HepG2 (cell line): ENCODE results near the gene TBC1D20. TPM values are rescaled to one million over a fixed set of nuclear protein-coding genes. Genes with fewer than 3 reads are reported as not detected.

Source experiments
- CHD4 ChIP-seq: fragments of 200-600 bp; sonication (generic); IDR thresholded peaks from 2 replicates; pipeline ENCODE4 v1.7.0; 2017; ENCODE audit warnings: mild to moderate bottlenecking, low read length, borderline replicate concordance
- GATA4 ChIP-seq: sonication (generic); IDR thresholded peaks from 2 replicates; pipeline ENCODE4 v1.6.1; 2016; ENCODE audit warnings: antibody characterized with exemption, low read depth, borderline replicate concordance
- KDM6A ChIP-seq: IDR thresholded peaks from 2 replicates; pipeline ENCODE4 v1.6.1; 2016; ENCODE audit warnings: low read depth
- MED8 ChIP-seq: sonication (generic); formaldehyde crosslinking; IDR thresholded peaks from 2 replicates; pipeline ENCODE4 v1.8.1; 2023; ENCODE audit warnings: mild to moderate bottlenecking, missing genetic modification reagents; ENCODE audit not compliant: insufficient replicate concordance
- NBN ChIP-seq: fragments of 450-650 bp; conservative IDR thresholded peaks from 2 replicates; pipeline ENCODE4 v1.6.1; 2017
- NKX3-1 ChIP-seq: sonication (generic); formaldehyde crosslinking; IDR thresholded peaks from 2 replicates; pipeline ENCODE4 v1.5.0; 2020; ENCODE audit warnings: missing genetic modification reagents
- NR2F2 ChIP-seq: IDR thresholded peaks from 2 replicates; pipeline ENCODE4 v1.6.1; 2012; ENCODE audit warnings: low read depth, inconsistent platforms, borderline replicate concordance
- NR2F6 ChIP-seq, 2 experiments: IDR thresholded peaks; 2 replicates each; pipeline ENCODE4 v1.6.1; 2016; ENCODE audit warnings: antibody characterized with exemption in 1 of 2, mild to moderate bottlenecking in 1 of 2
- RBAK ChIP-seq: sonication (generic); formaldehyde crosslinking; IDR thresholded peaks from 2 replicates; pipeline ENCODE4 v1.5.1; 2020; ENCODE audit warnings: mild to moderate bottlenecking, missing genetic modification reagents
- RORA ChIP-seq: sonication (generic); formaldehyde crosslinking; IDR thresholded peaks from 2 replicates; pipeline ENCODE4 v1.5.0; 2020; ENCODE audit warnings: mild to moderate bottlenecking, missing genetic modification reagents, moderate library complexity
- SIN3A ChIP-seq: IDR thresholded peaks from 2 replicates; pipeline ENCODE4 v1.6.1; 2011; ENCODE audit warnings: low read depth, mild to moderate bottlenecking, control low read depth, low read length, borderline replicate concordance
- SRSF1 ChIP-seq: fragments of 200-400 bp; formaldehyde crosslinking; optimal IDR thresholded peaks from 2 replicates; pipeline ENCODE3; 2017; ENCODE audit warnings: mild to moderate bottlenecking, low read depth, low read length, moderate library complexity
- ZKSCAN5 ChIP-seq: sonication (generic); formaldehyde crosslinking; IDR thresholded peaks from 2 replicates; pipeline ENCODE4 v1.5.1; 2020; ENCODE audit warnings: mild to moderate bottlenecking, missing genetic modification reagents
- ZNF12 ChIP-seq: sonication (generic); formaldehyde crosslinking; IDR thresholded peaks from 2 replicates; pipeline ENCODE4 v1.5.0; 2020; ENCODE audit warnings: missing genetic modification reagents
- ZNF33B ChIP-seq: sonication (generic); formaldehyde crosslinking; IDR thresholded peaks from 2 replicates; pipeline ENCODE4 v1.5.1; 2020; ENCODE audit warnings: mild to moderate bottlenecking, missing genetic modification reagents
- ZNF343 ChIP-seq: sonication (generic); formaldehyde crosslinking; IDR thresholded peaks from 2 replicates; pipeline ENCODE4 v1.4.0; 2020; ENCODE audit warnings: mild to moderate bottlenecking, missing genetic modification reagents
- ZNF558 ChIP-seq: sonication (generic); formaldehyde crosslinking; IDR thresholded peaks from 2 replicates; pipeline ENCODE4 v1.9.0; 2022; ENCODE audit warnings: mild to moderate bottlenecking, missing genetic modification reagents, borderline replicate concordance
- ZNF629 ChIP-seq: sonication (generic); formaldehyde crosslinking; conservative IDR thresholded peaks from 2 replicates; pipeline ENCODE4 v1.5.0; 2020; ENCODE audit warnings: missing genetic modification reagents
- ZNF775 ChIP-seq: sonication (generic); formaldehyde crosslinking; IDR thresholded peaks from 2 replicates; pipeline ENCODE4 v1.4.0; 2020; ENCODE audit warnings: missing genetic modification reagents, mild to moderate bottlenecking, moderate library complexity, borderline replicate concordance
- polyA plus RNA-seq, 8 experiments: library from polyadenylated mRNA; depleted of rRNA in 3 of 8; stranded (reverse) in 7 of 8; unstranded in 1 of 8; fragments of >200 nt; fragmentation: Illumina TruSeq in 4 of 8; extraction: Trizol in 4 of 8; gene quantifications; 2 replicates each; pipeline versions ENCODE4 v1.2.1 to v1.2.3, GENCODE V29; 2011 to 2016; ENCODE audit warnings: low read depth in 4 of 8, missing spikeins in 1 of 8, mixed read lengths in 1 of 8; ENCODE audit not compliant: insufficient read depth in 1 of 8
- total RNA-seq, 5 experiments: library from RNA; depleted of rRNA; stranded (reverse); fragments of >200 nt; fragmentation: Illumina TruSeq; extraction: Trizol; gene quantifications; 2 replicates each; pipeline ENCODE4 v1.2.3, GENCODE V29; 2016; ENCODE audit warnings: low read depth in 1 of 5
- TF ChIP-seq, protein P1 (sequence below): IDR thresholded peaks from 2 replicates; pipeline ENCODE4 v1.6.1; 2012; ENCODE audit warnings: inconsistent platforms
- TF ChIP-seq, protein P2 (sequence below): sonication (generic); formaldehyde crosslinking; IDR thresholded peaks from 2 replicates; pipeline ENCODE4 v1.8.1; 2023; ENCODE audit warnings: mild to moderate bottlenecking, missing genetic modification reagents
- TF ChIP-seq, protein P3 (sequence below): sonication (generic); formaldehyde crosslinking; IDR thresholded peaks from 2 replicates; pipeline ENCODE4 v1.8.1; 2023; ENCODE audit warnings: mild to moderate bottlenecking, missing genetic modification reagents
- TF ChIP-seq, protein P4 (sequence below): fragments of 450-650 bp; IDR thresholded peaks from 2 replicates; pipeline ENCODE4 v1.6.1; 2017; ENCODE audit warnings: mild to moderate bottlenecking
- TF ChIP-seq, protein P5 (sequence below): sonication (generic); formaldehyde crosslinking; IDR thresholded peaks from 2 replicates; pipeline ENCODE4 v1.4.0; 2020; ENCODE audit warnings: missing genetic modification reagents; ENCODE audit errors: not compliant biosample characterization

Gene TBC1D20
- total and polyA plus RNA-seq, 2 of the 13 experiments (the other 11 are each of a cell fraction or from before 2014, with no cell fraction given): 36.6 to 47.1 TPM

DNA sequence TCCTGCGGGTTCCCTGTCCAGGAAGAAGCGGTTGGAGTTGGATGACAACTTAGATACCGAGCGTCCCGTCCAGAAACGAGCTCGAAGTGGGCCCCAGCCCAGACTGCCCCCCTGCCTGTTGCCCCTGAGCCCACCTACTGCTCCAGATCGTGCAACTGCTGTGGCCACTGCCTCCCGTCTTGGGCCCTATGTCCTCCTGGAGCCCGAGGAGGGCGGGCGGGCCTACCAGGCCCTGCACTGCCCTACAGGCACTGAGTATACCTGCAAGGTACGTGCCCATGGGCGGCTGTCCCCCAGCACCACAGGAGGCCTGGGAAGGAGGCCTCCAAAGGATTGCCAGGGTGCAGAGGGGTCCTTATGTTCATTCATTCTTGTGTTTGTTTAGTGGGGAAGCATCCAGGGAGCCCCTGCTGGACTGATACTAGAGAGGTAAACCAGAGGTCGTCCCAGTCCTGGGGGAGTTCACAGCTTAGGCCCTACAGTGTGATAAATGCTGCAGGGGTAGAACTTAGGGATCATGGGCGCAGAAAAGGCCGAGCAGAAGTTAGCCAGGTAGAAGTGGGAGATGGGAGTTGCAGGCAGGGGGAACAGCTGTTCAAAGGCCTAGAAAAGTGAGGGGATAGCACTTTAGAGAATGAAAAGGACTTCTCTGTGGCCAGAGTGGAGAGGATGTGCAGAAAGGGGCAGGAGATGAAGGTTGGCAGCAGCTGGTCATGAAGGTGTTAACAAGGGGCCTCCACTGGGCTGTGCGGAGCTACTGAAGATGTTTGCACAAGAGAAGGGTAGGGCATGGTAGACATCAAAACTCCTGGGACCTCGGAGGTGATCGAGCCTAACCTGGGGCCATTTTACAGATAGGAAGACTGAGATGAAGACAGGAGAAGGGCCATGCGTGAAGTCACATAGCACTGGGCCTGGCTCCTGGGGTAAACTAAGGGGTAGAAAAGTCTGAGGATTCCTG lies 74.0 kb downstream of the TBC1D20 start (continued):
- TF ChIP-seq, protein P1, sequence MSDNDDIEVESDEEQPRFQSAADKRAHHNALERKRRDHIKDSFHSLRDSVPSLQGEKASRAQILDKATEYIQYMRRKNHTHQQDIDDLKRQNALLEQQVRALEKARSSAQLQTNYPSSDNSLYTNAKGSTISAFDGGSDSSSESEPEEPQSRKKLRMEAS: peak; percentile 15; the same call in 1 of the 2 replicates
- TF ChIP-seq, protein P2, sequence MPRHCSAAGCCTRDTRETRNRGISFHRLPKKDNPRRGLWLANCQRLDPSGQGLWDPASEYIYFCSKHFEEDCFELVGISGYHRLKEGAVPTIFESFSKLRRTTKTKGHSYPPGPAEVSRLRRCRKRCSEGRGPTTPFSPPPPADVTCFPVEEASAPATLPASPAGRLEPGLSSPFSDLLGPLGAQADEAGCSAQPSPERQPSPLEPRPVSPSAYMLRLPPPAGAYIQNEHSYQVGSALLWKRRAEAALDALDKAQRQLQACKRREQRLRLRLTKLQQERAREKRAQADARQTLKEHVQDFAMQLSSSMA (CRISPR knock-in tag): no peak
- TF ChIP-seq SIN3A: no peak
- no peak for TF ChIP-seq ZNF343 (CRISPR knock-in tag)
- no peak for TF ChIP-seq CHD4
- TF ChIP-seq NKX3-1 (CRISPR knock-in tag): no peak
- TF ChIP-seq MED8 (CRISPR knock-in tag): peak; percentile 26
- no peak for TF ChIP-seq RORA (CRISPR knock-in tag)
- TF ChIP-seq NR2F2: no peak
- no peak for TF ChIP-seq NR2F6 (IDR thresholded peaks at IDR 0.05)
- TF ChIP-seq NR2F6 (CRISPR knock-in tag; IDR thresholded peaks at IDR 0.05): no peak
- TF ChIP-seq, protein P3, sequence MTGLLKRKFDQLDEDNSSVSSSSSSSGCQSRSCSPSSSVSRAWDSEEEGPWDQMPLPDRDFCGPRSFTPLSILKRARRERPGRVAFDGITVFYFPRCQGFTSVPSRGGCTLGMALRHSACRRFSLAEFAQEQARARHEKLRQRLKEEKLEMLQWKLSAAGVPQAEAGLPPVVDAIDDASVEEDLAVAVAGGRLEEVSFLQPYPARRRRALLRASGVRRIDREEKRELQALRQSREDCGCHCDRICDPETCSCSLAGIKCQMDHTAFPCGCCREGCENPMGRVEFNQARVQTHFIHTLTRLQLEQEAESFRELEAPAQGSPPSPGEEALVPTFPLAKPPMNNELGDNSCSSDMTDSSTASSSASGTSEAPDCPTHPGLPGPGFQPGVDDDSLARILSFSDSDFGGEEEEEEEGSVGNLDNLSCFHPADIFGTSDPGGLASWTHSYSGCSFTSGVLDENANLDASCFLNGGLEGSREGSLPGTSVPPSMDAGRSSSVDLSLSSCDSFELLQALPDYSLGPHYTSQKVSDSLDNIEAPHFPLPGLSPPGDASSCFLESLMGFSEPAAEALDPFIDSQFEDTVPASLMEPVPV: 0 out of 2 replicates have a peak, but pooled peaks have one; percentile 35
- TF ChIP-seq, protein P4, sequence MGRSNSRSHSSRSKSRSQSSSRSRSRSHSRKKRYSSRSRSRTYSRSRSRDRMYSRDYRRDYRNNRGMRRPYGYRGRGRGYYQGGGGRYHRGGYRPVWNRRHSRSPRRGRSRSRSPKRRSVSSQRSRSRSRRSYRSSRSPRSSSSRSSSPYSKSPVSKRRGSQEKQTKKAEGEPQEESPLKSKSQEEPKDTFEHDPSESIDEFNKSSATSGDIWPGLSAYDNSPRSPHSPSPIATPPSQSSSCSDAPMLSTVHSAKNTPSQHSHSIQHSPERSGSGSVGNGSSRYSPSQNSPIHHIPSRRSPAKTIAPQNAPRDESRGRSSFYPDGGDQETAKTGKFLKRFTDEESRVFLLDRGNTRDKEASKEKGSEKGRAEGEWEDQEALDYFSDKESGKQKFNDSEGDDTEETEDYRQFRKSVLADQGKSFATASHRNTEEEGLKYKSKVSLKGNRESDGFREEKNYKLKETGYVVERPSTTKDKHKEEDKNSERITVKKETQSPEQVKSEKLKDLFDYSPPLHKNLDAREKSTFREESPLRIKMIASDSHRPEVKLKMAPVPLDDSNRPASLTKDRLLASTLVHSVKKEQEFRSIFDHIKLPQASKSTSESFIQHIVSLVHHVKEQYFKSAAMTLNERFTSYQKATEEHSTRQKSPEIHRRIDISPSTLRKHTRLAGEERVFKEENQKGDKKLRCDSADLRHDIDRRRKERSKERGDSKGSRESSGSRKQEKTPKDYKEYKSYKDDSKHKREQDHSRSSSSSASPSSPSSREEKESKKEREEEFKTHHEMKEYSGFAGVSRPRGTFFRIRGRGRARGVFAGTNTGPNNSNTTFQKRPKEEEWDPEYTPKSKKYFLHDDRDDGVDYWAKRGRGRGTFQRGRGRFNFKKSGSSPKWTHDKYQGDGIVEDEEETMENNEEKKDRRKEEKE: no peak
- peak; percentile 92 for TF ChIP-seq ZNF629 (CRISPR knock-in tag)
- no peak for TF ChIP-seq NBN
- TF ChIP-seq RBAK (CRISPR knock-in tag): no peak
- TF ChIP-seq, protein P5, sequence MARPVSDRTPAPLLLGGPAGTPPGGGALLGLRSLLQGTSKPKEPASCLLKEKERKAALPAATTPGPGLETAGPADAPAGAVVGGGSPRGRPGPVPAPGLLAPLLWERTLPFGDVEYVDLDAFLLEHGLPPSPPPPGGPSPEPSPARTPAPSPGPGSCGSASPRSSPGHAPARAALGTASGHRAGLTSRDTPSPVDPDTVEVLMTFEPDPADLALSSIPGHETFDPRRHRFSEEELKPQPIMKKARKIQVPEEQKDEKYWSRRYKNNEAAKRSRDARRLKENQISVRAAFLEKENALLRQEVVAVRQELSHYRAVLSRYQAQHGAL: no peak
- TF ChIP-seq ZNF558 (CRISPR knock-in tag): no peak
- TF ChIP-seq SRSF1: no peak
- TF ChIP-seq ZNF775: no peak
- TF ChIP-seq ZNF12 (CRISPR knock-in tag): no peak
- TF ChIP-seq ZNF33B (CRISPR knock-in tag): no peak
- no peak for TF ChIP-seq GATA4
- no peak for TF ChIP-seq ZKSCAN5 (CRISPR knock-in tag)
- no peak for TF ChIP-seq KDM6A
